Measurements from ENCODE around the gene BET1.

BET1 gene

DNA sequence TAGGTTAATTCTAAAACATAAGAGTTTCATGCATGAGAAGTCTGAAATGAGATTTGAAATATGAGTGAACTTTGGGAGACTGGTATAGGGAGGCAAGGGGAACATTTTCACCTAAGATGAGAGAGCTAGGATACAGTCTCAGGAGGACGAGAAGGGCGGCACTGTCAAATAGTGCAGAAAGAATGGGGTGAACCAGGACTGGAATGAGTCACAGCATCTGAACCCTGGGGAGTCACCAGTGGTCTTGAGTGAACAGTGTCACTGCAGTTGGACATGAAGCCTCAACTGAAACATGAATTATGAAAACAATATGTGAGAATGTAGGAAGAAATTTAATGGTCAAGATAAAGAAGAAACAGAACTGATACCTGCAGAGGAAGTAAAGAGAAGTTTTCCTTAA is 48.9 kb downstream of the BET1 start:
- DNase-seq: no peak

DNA sequence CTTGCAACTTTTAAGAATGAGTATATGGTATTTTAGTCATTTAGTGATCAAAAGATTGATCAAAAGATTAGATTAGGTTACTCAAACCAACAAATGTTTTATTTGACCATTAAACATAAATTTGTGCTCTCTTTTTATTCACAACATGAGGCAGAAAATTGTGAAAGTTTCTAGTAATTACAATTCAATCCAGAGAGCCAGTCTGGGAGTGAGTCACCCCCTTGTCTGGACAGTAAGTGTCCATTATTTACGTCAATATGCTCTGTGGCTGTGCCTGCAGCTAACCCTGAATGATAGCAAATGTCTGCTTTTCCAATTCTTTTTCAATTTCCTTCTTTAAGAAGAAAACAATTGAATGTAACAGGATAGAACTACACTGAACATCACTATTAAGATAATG is 54.7 kb downstream of the BET1 start:
- no peak for DNase-seq

DNA sequence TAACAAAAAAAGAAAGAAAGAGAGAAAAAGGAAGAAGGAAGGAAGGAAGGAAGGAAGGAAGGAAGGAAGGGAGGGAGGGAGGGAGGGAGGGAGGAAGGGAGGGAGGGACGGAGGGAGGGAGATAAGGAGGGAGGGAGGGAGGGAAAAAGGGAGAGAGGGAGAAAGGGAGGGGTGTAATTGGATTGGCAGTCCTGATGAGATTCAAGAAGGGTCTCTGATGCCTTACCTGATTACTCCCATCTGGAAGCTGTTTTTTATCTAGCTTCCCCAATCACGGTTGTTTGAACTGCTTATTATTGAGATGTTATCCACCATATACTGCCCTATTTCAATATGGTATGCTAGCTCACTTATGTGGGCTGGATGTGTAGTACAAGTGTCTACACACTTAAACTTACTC is 55.3 kb downstream of the BET1 start:
- DNase-seq: no peak

DNA sequence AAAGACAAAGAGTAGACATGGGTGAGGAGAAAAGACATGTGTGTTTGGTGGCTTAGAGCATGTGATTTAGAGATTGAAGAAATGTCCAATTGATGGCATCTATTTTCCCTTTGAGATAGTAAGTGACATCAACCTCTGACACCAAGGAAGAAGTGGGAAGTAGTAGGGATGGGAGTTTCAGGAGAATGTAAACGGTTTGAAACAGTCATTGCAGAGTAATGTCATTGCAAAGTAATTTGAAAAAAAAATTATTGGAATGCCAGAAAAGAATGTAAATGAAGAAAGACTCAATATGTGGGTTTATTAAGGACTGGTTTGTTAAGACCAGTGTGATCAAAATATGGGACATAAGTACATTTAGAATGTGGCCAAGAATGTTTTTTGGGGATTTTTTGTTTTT is 56.0 kb downstream of the BET1 start:
- no peak for DNase-seq

DNA sequence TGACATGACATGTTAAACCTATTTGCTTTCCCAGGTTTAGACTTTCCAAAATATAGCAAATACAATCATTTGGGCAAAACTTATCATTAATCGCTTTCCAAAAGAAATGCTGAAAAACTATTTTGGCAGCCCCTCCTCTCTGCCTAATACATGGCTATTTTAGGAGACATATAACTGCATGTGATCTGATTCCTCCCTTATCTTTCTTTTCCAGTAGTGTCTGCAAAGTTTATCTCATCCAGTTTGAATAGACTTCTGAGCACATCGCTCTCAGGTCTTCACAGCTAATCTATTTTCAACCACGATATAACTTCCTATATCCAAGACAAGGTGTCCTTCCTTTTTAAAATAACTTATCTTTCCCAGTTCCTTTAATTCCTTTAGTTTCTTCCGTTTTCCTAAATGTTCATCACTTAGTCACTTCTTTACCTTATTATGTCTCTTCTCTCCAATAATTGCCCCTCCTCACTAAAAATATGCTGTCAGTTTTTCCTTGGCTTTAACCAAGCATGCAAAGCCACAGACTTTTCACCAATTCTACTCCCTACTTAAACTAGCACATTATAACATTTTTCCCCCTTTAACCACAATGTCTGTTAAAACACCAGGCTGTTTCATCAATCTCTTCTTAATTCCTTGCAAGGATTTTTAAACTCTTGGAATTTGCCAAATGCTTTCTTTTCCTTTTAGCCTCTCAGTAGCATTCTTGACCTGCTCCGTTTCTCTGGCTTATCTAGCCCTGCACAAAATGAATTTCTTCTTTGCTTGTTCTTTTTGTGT is 58.2 kb downstream of the BET1 start:
- DNase-seq: no peak

DNA sequence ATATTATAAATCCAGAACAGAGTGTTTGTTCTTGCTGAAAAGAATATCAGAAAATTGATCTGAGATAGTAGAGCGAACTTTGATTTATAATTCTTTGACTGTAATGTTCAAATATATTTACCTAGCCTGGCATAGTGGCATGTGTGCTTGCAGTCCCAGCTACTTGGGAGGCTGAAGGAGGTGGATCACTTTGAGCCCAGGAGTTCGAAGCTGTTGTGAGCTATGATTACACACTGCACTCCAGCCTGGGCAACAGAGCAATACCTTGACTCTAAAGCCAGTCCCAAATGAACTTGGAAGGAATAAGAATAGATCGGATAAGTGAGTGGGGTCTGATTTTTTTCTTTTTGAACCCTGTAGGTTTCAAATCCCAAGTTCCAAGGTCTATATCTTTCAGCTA is 59.1 kb downstream of the BET1 start:
- DNase-seq: no peak

DNA sequence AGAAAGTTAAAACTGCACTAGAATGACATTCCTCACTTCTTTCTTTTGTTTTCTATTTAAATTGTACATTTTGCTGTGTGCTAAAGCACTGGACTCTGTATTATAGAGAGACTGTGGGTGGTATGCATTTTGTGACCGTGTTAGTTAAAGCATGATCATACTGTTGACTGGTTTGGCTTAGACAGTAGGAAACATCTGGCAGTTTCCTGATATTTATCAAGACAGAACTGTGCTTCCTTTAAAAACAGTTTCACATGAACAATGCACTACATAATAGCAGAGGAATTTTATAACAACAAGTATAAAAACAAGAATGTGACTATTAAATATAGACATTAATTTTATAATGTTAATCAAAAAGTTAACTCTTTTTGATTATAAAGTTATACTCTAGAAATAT is 59.5 kb downstream of the BET1 start:
- DNase-seq: no peak

DNA sequence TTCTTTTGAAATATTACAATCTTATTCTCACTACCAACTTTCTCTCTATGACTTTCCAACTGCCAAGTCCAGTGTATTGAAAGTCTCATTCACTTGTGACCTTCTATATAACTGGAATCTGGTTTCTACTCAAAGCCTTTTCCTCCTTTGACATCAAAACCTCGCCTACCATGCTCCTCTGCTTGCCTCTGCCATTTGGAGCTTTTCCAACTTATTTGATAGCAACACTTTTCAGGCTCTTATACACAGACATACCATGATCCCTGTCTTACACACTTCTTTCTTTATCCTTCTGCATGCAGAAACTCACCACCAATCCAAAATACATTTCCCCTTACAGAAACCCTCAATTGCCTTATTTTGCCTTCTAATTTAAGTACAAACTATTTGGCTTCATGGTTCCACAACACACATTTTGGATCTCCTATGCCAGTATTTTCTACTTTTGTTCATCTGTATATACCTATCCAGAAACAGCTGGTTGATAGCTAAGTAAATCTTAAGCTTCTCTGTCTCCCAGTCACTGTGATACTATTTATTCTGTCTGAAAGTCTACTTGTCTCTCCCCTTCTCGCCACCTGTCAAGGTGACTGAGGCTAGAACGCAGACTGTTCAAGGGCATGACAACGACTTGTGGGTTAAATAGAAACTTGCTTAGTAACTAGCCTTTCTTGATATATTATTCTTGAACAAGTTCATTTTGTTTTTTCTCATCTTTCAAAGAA is 60.2 kb downstream of the BET1 start:
- DNase-seq: no peak

All from NCI-H446 (cell line).